HG02973 (cell line): ENCODE data around the gene ADAM29.
"Not testable (repeated sequence)": the region's sequence is repeated elsewhere in the genome, so short reads cannot be mapped to it uniquely, and the experiment has no call there.

Experiments used
- ATAC-seq: cut with Tn5 transposase; IDR thresholded peaks from one replicate; pipeline ENCODE4 v1.9.1; 2021; ENCODE audit warnings: moderate library complexity; ENCODE audit not compliant: unreplicated experiment

The ADAM29 gene

DNA sequence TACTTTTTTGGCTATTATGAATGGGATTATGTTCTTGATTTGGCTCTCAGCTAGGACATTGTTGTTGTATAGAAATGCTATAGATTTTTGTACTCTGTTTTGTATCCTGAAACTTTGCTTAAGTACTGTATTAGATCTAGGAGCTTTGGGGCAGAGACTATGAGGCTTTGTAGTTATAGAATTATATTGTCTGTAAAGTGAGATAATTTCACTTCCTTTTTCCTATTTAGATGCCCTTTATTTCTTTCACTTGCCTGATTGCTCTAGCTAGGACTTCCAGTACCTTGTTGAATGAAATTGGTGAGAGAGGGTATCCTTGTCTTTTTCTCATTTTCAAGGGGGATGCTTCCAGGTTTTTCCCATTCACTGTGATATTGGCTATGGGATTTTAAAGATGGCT lies 28.1 kb downstream of the ADAM29 start:
- ATAC-seq: no peak

DNA sequence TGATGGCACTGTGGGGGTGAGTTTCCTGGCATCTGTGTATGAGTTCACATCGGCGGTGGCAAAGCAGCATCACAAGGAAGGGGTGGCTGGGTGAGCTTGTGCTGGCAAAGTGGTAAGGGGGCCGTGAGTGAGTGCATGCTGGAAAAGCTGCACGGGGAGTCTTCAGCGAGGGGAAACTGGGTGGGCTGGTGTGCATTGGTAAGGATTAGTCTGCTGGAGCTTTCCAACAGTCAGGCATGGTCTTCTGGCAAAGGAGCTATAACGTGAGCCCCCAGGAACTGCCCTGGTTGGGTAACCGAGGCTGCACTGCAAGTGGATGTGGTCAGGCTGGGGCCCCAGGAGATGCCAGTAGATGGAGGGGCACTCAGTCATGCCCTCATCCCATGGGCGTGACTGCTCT lies 30.7 kb downstream of the ADAM29 start:
- ATAC-seq: no peak

- ATAC-seq: no peak
These were observed 54.8 kb downstream of the ADAM29 start for GRCh38 chr4:174972911-174973310.

DNA sequence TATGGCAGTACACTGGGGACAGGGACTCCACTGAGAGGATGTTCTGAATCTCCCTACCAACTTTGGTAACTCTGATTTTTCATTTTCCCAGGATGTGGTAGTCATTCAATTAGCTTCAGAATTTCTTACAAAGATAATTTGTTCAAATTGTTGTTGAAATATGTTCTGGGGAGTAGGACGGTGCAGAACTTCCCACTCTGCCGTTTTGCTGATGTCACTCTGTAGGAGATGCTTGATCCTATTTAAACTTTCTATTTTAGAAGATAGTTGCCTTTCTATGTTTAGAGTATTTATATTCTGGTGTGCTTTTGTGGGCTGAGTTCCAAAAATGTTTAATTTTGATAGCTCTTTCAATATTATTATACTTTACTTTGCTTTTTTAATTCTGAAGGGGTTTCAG lies 55.2 kb downstream of the ADAM29 start:
- ATAC-seq: no peak

DNA sequence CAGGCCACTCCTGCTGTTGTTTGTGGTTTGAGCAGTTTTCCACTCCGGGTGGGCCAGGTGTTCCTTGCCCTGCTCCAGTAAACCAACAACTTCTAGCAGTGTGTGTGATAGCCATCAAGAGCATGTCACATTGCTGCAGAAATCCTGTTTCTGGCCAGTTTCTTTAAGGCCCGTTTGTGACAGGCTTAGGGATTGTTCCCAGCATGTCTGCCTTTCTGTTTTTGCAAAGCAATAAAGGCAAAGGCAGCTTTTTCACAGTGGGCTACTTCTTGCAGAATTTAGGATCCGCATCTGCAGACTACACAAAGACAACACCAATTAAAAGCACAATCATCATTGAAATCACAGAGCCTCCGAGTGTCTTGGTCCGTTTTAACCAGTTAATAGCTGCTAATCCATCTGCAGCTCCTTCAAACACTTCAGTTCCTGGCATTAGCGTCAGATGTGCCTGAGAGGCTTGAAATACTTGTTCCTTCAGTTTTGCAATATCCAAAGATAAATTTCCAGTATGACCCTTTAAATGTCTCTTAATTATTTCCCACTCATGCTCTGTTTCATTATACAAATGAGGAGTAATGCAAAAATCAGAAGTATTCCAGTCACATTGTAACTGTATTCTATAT lies 65.1 kb downstream of the ADAM29 start:
- no peak for ATAC-seq

- not testable (repeated sequence) for ATAC-seq
These were observed 65.7 kb downstream of the ADAM29 start for GRCh38 chr4:174983870-174984269.

- no peak for ATAC-seq
These were observed 71.6 kb downstream of the ADAM29 start for GRCh38 chr4:174989791-174990190.

GRCh38 chr4:174993916-174994315 lies 75.8 kb downstream of the ADAM29 start:
- ATAC-seq: no peak

- no peak for ATAC-seq
These were observed 77.9 kb downstream of the ADAM29 start for GRCh38 chr4:174996079-174996478.

GRCh38 chr4:174999407-174999806 lies 81.2 kb downstream of the ADAM29 start:
- no peak for ATAC-seq

GRCh38 chr4:175017751-175018150 lies 99.6 kb downstream of the ADAM29 start:
- no peak for ATAC-seq

GRCh38 chr4:175019447-175019846 lies 101.3 kb downstream of the ADAM29 start:
- ATAC-seq: not testable (repeated sequence)
